HepG2 (cell line): ENCODE data around the gene SAMD4A. TPM values are rescaled to one million over a fixed set of nuclear protein-coding genes. Genes with fewer than 3 reads are reported as not detected.

Experiments used
- BRF2 ChIP-seq: sonication (generic); formaldehyde crosslinking; IDR thresholded peaks from 2 replicates; pipeline ENCODE4 v1.8.1; 2022; ENCODE audit warnings: mild to moderate bottlenecking, missing genetic modification reagents
- CENPX ChIP-seq: sonication (generic); formaldehyde crosslinking; IDR thresholded peaks from 2 replicates; pipeline ENCODE4 v1.9.0; 2021; ENCODE audit warnings: mild to moderate bottlenecking, missing genetic modification reagents, moderate library complexity
- ETV6 ChIP-seq: sonication (generic); formaldehyde crosslinking; conservative IDR thresholded peaks from 2 replicates; pipeline ENCODE4 v1.4.0; 2020; ENCODE audit warnings: missing genetic modification reagents
- GABPB1 ChIP-seq: IDR thresholded peaks from 2 replicates; pipeline ENCODE4 v1.6.1; 2016; ENCODE audit warnings: mild to moderate bottlenecking, missing genetic modification reagents, moderate library complexity, missing compliant biosample characterization
- GTF2F1 ChIP-seq: fragments of 150-350 bp; IDR thresholded peaks from 2 replicates; pipeline ENCODE4 v1.6.1; 2014; ENCODE audit warnings: low read length
- HOXA3 ChIP-seq: sonication (generic); formaldehyde crosslinking; IDR thresholded peaks from 2 replicates; pipeline ENCODE4 v1.5.0; 2020; ENCODE audit warnings: missing genetic modification reagents
- KAT7 ChIP-seq: IDR thresholded peaks from 2 replicates; pipeline ENCODE4 v1.6.1; 2018; ENCODE audit warnings: borderline replicate concordance, missing compliant biosample characterization
- KLF6 ChIP-seq: IDR thresholded peaks from 2 replicates; pipeline ENCODE4 v1.8.0; 2016; ENCODE audit warnings: missing biosample characterization, missing genetic modification reagents
- KMT2B ChIP-seq: IDR thresholded peaks from 2 replicates; pipeline ENCODE4 v1.6.1; 2016; ENCODE audit warnings: missing genetic modification reagents, missing compliant biosample characterization
- SRSF1 ChIP-seq: fragments of 200-400 bp; formaldehyde crosslinking; optimal IDR thresholded peaks from 2 replicates; pipeline ENCODE3; 2017; ENCODE audit warnings: mild to moderate bottlenecking, low read depth, low read length, moderate library complexity
- TRIM22 ChIP-seq: fragments of 450-650 bp; IDR thresholded peaks from 2 replicates; pipeline ENCODE4 v1.6.1; 2017
- ZBTB43 ChIP-seq: sonication (generic); formaldehyde crosslinking; conservative IDR thresholded peaks from 2 replicates; pipeline ENCODE4 v1.4.0; 2020; ENCODE audit warnings: missing genetic modification reagents
- ZNF235 ChIP-seq: sonication (generic); formaldehyde crosslinking; IDR thresholded peaks from 2 replicates; pipeline ENCODE4 v1.8.1; 2023; ENCODE audit warnings: mild to moderate bottlenecking, missing genetic modification reagents, borderline replicate concordance
- ZNF547 ChIP-seq: sonication (generic); formaldehyde crosslinking; IDR thresholded peaks from 2 replicates; pipeline ENCODE4 v1.5.1; 2020; ENCODE audit warnings: mild to moderate bottlenecking, missing genetic modification reagents
- ZNF563 ChIP-seq: sonication (generic); formaldehyde crosslinking; IDR thresholded peaks from 2 replicates; pipeline ENCODE4 v1.8.0; 2022; ENCODE audit warnings: mild to moderate bottlenecking, moderate library complexity, missing genetic modification reagents
- ZNF737 ChIP-seq: sonication (generic); formaldehyde crosslinking; IDR thresholded peaks from 2 replicates; pipeline ENCODE4 v1.5.0; 2020; ENCODE audit warnings: missing genetic modification reagents, mild to moderate bottlenecking, borderline replicate concordance
- ZNF772 ChIP-seq: sonication (generic); formaldehyde crosslinking; IDR thresholded peaks from 2 replicates; pipeline ENCODE4 v1.5.0; 2020; ENCODE audit warnings: mild to moderate bottlenecking, missing genetic modification reagents
- ZNF773 ChIP-seq: sonication (generic); formaldehyde crosslinking; IDR thresholded peaks from 2 replicates; pipeline ENCODE4 v1.4.0; 2020; ENCODE audit warnings: missing genetic modification reagents, borderline replicate concordance
- polyA plus RNA-seq, 8 experiments: library from polyadenylated mRNA; depleted of rRNA in 3 of 8; stranded (reverse) in 7 of 8; unstranded in 1 of 8; fragments of >200 nt; fragmentation: Illumina TruSeq in 4 of 8; extraction: Trizol in 4 of 8; gene quantifications; 2 replicates each; pipeline versions ENCODE4 v1.2.1 to v1.2.3, GENCODE V29; 2011 to 2016; ENCODE audit warnings: low read depth in 4 of 8, missing spikeins in 1 of 8, mixed read lengths in 1 of 8; ENCODE audit not compliant: insufficient read depth in 1 of 8
- total RNA-seq, 5 experiments: library from RNA; depleted of rRNA; stranded (reverse); fragments of >200 nt; fragmentation: Illumina TruSeq; extraction: Trizol; gene quantifications; 2 replicates each; pipeline ENCODE4 v1.2.3, GENCODE V29; 2016; ENCODE audit warnings: low read depth in 1 of 5

SAMD4A gene
- total and polyA plus RNA-seq, 2 of the 13 experiments (the other 11 are each of a cell fraction or from before 2014, with no cell fraction given): 11.8 to 13.0 TPM

GRCh38 chr14:54566410-54567223 is at the start of gene SAMD4A (continued):
- TF ChIP-seq CENPX (CRISPR knock-in tag) (no peak), KMT2B (CRISPR knock-in tag) (peak; percentile 48), GABPB1 (CRISPR knock-in tag) (peak; percentile 4; the same call in 1 of the 2 replicates), ZBTB43 (no peak), ZNF563 (peak; percentile 55; the same call in 1 of the 2 replicates), TRIM22 (no peak), ZNF737 (CRISPR knock-in tag) (no peak), ZNF773 (CRISPR knock-in tag) (no peak), ETV6 (CRISPR knock-in tag) (no peak), ZNF235 (0 out of 2 replicates have a peak, but pooled peaks have one; percentile 28), SRSF1 (peak; percentile 23), HOXA3 (CRISPR knock-in tag) (0 out of 2 replicates have a peak, but pooled peaks have one; percentile 34), BRF2 (CRISPR knock-in tag) (no peak), GTF2F1 (no peak), ZNF772 (CRISPR knock-in tag) (no peak), ZNF547 (CRISPR knock-in tag) (no peak), KAT7 (peak; percentile 94), KLF6 (CRISPR knock-in tag) (no peak)
